K562 (cell line): ENCODE measurements around the gene SOX18. TPM values are rescaled to one million over a fixed set of nuclear protein-coding genes. Genes with fewer than 3 reads are reported as not detected.

Experiments used
- ATAC-seq: fragments of 200-7000 bp; cut with Tn5 transposase; 3 replicates; pipeline ENCODE4 v1.9.1; 2020; ENCODE audit warnings: moderate library complexity
- BruUV-seq: library from RNA; stranded (reverse); fragments of 400-500 nt; replicated peaks from 2 replicates; lab custom pipeline; 2021; lab: Mats Ljungman, UMichigan
- CTCF ChIA-PET: fragments of 300-600 bp; formaldehyde crosslinking; extraction: SDS; loops from one replicate; lab custom pipeline; 2021; ENCODE audit warnings: low intra/inter-chr PET ratio; lab: Yijun Ruan, JAX
- POLR2A ChIA-PET: fragments of 300-600, 350-650 bp; sonication (Branson Sonifier 250); formaldehyde crosslinking; extraction: SDS; loops from one replicate; lab custom pipeline; 2021; ENCODE audit warnings: antibody characterized with exemption, inconsistent platforms; lab: Yijun Ruan, JAX
- DNase-seq, 4 experiments: peaks; one replicate each; pipeline versions ENCODE4 v3.0.0 to v3.0.0-alpha.2; 2011 to 2018; ENCODE audit warnings: low spot score in 3 of 4, mixed read lengths in 3 of 4; ENCODE audit errors: extremely low read depth in 1 of 4
- FAIRE-seq: peaks from 2 replicates; lab custom pipeline; 2011; peaks lifted over from hg19 to GRCh38; lab: Jason Lieb, UNC
- H2AFZ ChIP-seq: 2 replicates; pipeline ENCODE4 v1.6.0; 2011; ENCODE audit warnings: low read depth, low read length, control low read depth, inconsistent platforms
- H3K27ac ChIP-seq: fragments of 200-600 bp; 3 replicates; pipeline ENCODE4 v1.8.0; 2011; ENCODE audit warnings: low read depth, mild to moderate bottlenecking, control low read depth, inconsistent platforms, low read length, moderate library complexity, mixed read lengths; ENCODE audit errors: extremely low read depth
- H3K27me3 ChIP-seq, 2 experiments: fragments of 300-600 bp in 1 of 2; 2 replicates in 1 of 2; 3 replicates in 1 of 2; pipeline versions ENCODE4 v1.6.0 to v1.8.0; 2011; ENCODE audit warnings: inconsistent platforms in 2 of 2, low read length in 2 of 2, mild to moderate bottlenecking in 1 of 2, mixed read lengths in 1 of 2, moderate library complexity in 1 of 2; ENCODE audit not compliant: control insufficient read depth in 2 of 2, insufficient read depth in 2 of 2
- H3K36me3 ChIP-seq: fragments of 300-600 bp; 3 replicates; pipeline ENCODE4 v1.8.0; 2011; ENCODE audit warnings: mild to moderate bottlenecking, low read length, inconsistent platforms; ENCODE audit not compliant: control insufficient read depth, insufficient read depth
- H3K4me1 ChIP-seq, 2 experiments: fragments of 200-600 bp in 1 of 2; replicated peaks in 1 of 2; 2 replicates in 1 of 2; 3 replicates in 1 of 2; pipeline versions ENCODE4 v1.5.1 to v1.8.0; 2011; ENCODE audit warnings: inconsistent platforms in 2 of 2, low read length in 2 of 2, mild to moderate bottlenecking in 1 of 2, mixed read lengths in 1 of 2, moderate library complexity in 1 of 2; ENCODE audit not compliant: control insufficient read depth in 2 of 2, insufficient read depth in 2 of 2
- H3K4me2 ChIP-seq: 2 replicates; pipeline ENCODE4 v1.6.1; 2011; ENCODE audit warnings: low read length, control low read depth, inconsistent platforms, mixed read lengths; ENCODE audit not compliant: insufficient read depth
- H3K4me3 ChIP-seq: fragments of 200-600 bp; sonication (generic), shearing (Covaris generic); 2 replicates; pipeline ENCODE4 v1.5.1; 2016; ENCODE audit warnings: control low read depth, inconsistent platforms
- H3K79me2 ChIP-seq: fragments of 200-600 bp; 3 replicates; pipeline ENCODE4 v1.8.0; 2011; ENCODE audit warnings: low read length, inconsistent platforms; ENCODE audit not compliant: control insufficient read depth, insufficient read depth
- H3K9ac ChIP-seq, 2 experiments: 2 replicates each; pipeline versions ENCODE4 v1.6.0 to v1.6.1; 2011; ENCODE audit warnings: low read depth in 2 of 2, low read length in 2 of 2, control low read depth in 1 of 2, inconsistent platforms in 1 of 2, mild to moderate bottlenecking in 1 of 2, mixed read lengths in 1 of 2; ENCODE audit not compliant: insufficient read depth in 1 of 2
- H3K9me1 ChIP-seq: one replicate; pipeline ENCODE4 v1.6.0; 2011; ENCODE audit warnings: inconsistent platforms, mild to moderate bottlenecking, low read length, moderate library complexity; ENCODE audit not compliant: control insufficient read depth, insufficient read depth
- H3K9me3 ChIP-seq: replicated peaks from 2 replicates; pipeline ENCODE4 v1.5.1; 2011; ENCODE audit warnings: low read depth, low read length, inconsistent platforms; ENCODE audit not compliant: control insufficient read depth, insufficient read depth
- H4K20me1 ChIP-seq: replicated peaks from 2 replicates; pipeline ENCODE4 v1.6.1; 2011; ENCODE audit warnings: low read length, inconsistent platforms, mixed read lengths; ENCODE audit not compliant: control insufficient read depth, insufficient read depth
- BHLHE40 ChIP-seq: IDR thresholded peaks from 2 replicates; pipeline ENCODE4 v1.6.1; 2011; ENCODE audit warnings: low read length, improper control_type of control experiment
- CEBPB ChIP-seq: fragments of 450-650 bp; IDR thresholded peaks from 2 replicates; pipeline ENCODE4 v1.6.1; 2016; ENCODE audit warnings: missing genetic modification characterization, missing compliant biosample characterization
- GATAD2A ChIP-seq: fragments of 450-650 bp; IDR thresholded peaks from 2 replicates; pipeline ENCODE4 v1.6.1; 2017
- L3MBTL2 ChIP-seq: fragments of 450-650 bp; IDR thresholded peaks from 2 replicates; pipeline ENCODE4 v1.6.1; 2016; ENCODE audit warnings: mild to moderate bottlenecking, moderate library complexity
- POLR2G ChIP-seq: fragments of 200-400 bp; formaldehyde crosslinking; IDR thresholded peaks from 2 replicates; pipeline ENCODE4 v1.6.1; 2017; ENCODE audit warnings: low read depth, mild to moderate bottlenecking, antibody characterized with exemption, low read length, moderate library complexity
- SIX5 ChIP-seq, 2 experiments: IDR thresholded peaks; 2 replicates each; pipeline ENCODE4 v1.6.1; 2011; ENCODE audit warnings: low read length in 2 of 2, borderline replicate concordance in 1 of 2, low read depth in 1 of 2, mild to moderate bottlenecking in 1 of 2, moderate library complexity in 1 of 2; ENCODE audit not compliant: insufficient read depth in 1 of 2
- TOE1 ChIP-seq, 2 experiments: fragments of 450-650 bp in 1 of 2; sonication (generic) in 1 of 2; formaldehyde crosslinking in 1 of 2; IDR thresholded peaks; 2 replicates each; pipeline versions ENCODE4 v1.7.1 to v1.8.0; 2016 to 2022; ENCODE audit warnings: borderline replicate concordance in 2 of 2, mild to moderate bottlenecking in 2 of 2, antibody characterized with exemption in 1 of 2, inconsistent platforms in 1 of 2, low read depth in 1 of 2, missing genetic modification reagents in 1 of 2, moderate library complexity in 1 of 2
- ZBTB7A ChIP-seq: IDR thresholded peaks from 2 replicates; pipeline ENCODE4 v1.6.1; 2011; ENCODE audit warnings: low read depth, mild to moderate bottlenecking, low read length, moderate library complexity, borderline replicate concordance; ENCODE audit not compliant: control insufficient read depth
- WGBS: fragments of 100-300 bp; shearing (Covaris generic); methylation state at CpG from one replicate; pipeline ENCODE4 v1.1.6; 2016; ENCODE audit warnings: low coverage, mixed read lengths; ENCODE audit not compliant: insufficient coverage; ENCODE audit errors: missing lambda C conversion rate; 5-methylcytosine and 5-hydroxymethylcytosine counted together
- in situ Hi-C: fragments of 300-500 bp; cut with MboI; formaldehyde crosslinking; loops from 4 replicates; pipeline ENCODE4 v1.15.0; 2018; ENCODE audit warnings: inconsistent platforms, mixed read lengths
- intact Hi-C: fragments of 100-400 bp; cut with micrococcal nuclease; formaldehyde crosslinking; loops from 2 replicates; pipeline ENCODE4 v1.14.2; 2022
- polyA plus RNA-seq, 8 experiments: library from polyadenylated mRNA; depleted of rRNA in 4 of 8; stranded (reverse) in 5 of 8; unstranded in 3 of 8; fragments of >200 nt; fragmentation: Nextera tagmentation in 2 of 8; fragmentation: Illumina TruSeq in 1 of 8; extraction: Ambion mirVana in 2 of 8; extraction: Trizol in 1 of 8; gene quantifications; 2 replicates each; pipeline versions ENCODE4 v1.2.1 to v1.2.3, GENCODE V29; 2011 to 2014; ENCODE audit warnings: inconsistent platforms in 1 of 8, missing spikeins in 1 of 8
- total RNA-seq, 7 experiments: library from RNA; depleted of rRNA in 6 of 7; stranded (reverse); fragments of >200 nt in 6 of 7; fragmentation: Illumina TruSeq in 2 of 7; extraction: Trizol in 2 of 7; gene quantifications; 2 replicates each; pipeline versions ENCODE4 v1.2.1 to v1.2.3, GENCODE V29; 2011 to 2021; ENCODE audit warnings: low replicate concordance in 1 of 7
- TF ChIP-seq, protein P1 (sequence below): sonication (generic); formaldehyde crosslinking; IDR thresholded peaks from 2 replicates; pipeline ENCODE4 v1.5.0; 2020; ENCODE audit warnings: missing genetic modification reagents
- TF ChIP-seq, protein P2 (sequence below): sonication (generic); formaldehyde crosslinking; IDR thresholded peaks from 2 replicates; pipeline ENCODE4 v1.9.0; 2022; ENCODE audit warnings: mild to moderate bottlenecking, missing genetic modification reagents
- TF ChIP-seq, protein P3 (sequence below), 3 experiments: IDR thresholded peaks in 2 of 3; conservative IDR thresholded peaks in 1 of 3; 2 replicates each; pipeline ENCODE4 v1.5.1; 2011 to 2012; ENCODE audit warnings: low read length in 3 of 3, mild to moderate bottlenecking in 3 of 3, control low read depth in 2 of 3, improper control_type of control experiment in 1 of 3, inconsistent platforms in 1 of 3, low read depth in 1 of 3, mixed read lengths in 1 of 3, moderate library complexity in 1 of 3; ENCODE audit not compliant: insufficient read depth in 2 of 3
- TF ChIP-seq, protein P4 (sequence below): sonication (generic); formaldehyde crosslinking; IDR thresholded peaks from 2 replicates; pipeline ENCODE4 v1.8.0; 2022; ENCODE audit warnings: missing genetic modification reagents, mild to moderate bottlenecking, moderate library complexity, borderline replicate concordance
- TF ChIP-seq, protein P5 (sequence below), 2 experiments: fragments of 450-650 bp in 1 of 2; sonication (generic) in 1 of 2; formaldehyde crosslinking in 1 of 2; IDR thresholded peaks in 1 of 2; conservative IDR thresholded peaks in 1 of 2; 2 replicates each; pipeline versions ENCODE4 v1.6.1 to v1.8.1; 2016 to 2023; ENCODE audit warnings: mild to moderate bottlenecking in 2 of 2, moderate library complexity in 2 of 2, inconsistent platforms in 1 of 2, missing genetic modification reagents in 1 of 2

SOX18 gene
- total and polyA plus RNA-seq, 9 of the 15 experiments (the other 6 are each of a cell fraction or from before 2014, with no cell fraction given): 0.15 to 19.8 (median 0.33) TPM

DNA sequence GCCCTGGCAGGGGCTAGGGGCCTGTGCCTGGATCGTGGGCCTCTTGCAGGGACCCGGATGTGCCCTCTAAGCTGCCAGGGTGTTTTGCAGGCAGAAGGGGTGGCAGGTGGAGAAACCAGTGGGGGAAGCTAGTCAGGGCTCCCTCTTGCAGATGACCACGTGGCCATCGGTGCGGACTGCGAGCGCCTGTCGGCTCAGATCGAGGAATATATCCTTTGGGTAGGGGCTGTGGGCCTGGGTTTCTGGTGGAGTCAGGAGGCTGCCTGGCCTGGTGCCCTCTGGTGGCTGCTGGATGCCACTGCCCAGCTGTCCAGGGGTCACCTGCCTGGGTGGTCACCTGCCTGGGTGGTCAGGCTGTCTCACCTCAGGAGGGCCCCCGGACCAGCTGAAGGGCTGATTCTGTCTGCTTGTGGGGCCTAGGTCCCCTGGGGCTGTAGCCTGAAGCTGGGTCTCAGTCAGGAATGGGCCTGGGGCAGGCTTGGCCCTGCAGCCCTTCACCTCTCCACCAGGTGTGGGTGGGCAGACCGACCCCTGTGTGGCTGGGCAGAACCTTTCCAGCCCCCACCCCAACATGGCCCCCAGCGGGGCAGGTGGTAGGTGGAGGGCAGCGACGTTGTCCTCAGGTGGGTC is 20.3 kb upstream of the SOX18 start:
- Histone ChIP-seq H3K79me2 (no peaks in the 10 kb centered on the region), H3K4me2 (no peak overlapping the region), H3K36me3 (peaks cover 8% of the 10 kb centered on the region; the same call in 1 of the 3 replicates), H3K27me3 (no peaks in the 10 kb centered on the region), H3K4me3 (no peak overlapping the region), H3K9me3 (no peaks in the 10 kb centered on the region), H3K9ac (peak overlapping the region in 1 of 2 experiments; percentile 14; a peak in 2 of 4 replicates), H3K27ac (no peak overlapping the region), H4K20me1 (no peaks in the 10 kb centered on the region), H3K4me1 (peaks cover 20 to 93% of the 10 kb centered on the region in 2 experiments), H2AFZ (no peak overlapping the region), H3K9me1 (peaks cover 3% of the 10 kb centered on the region)
- peak; percentile 69 for ATAC-seq
- ChIA-PET CTCF (no interaction called here), POLR2A (interaction anchor here (0.6 kb wide), 1 partner anchor 1000 kb away, joined by 3 read pairs; no protein-coding TSS in a partner anchor)
- 32% methylated on average over 14 of the region's 14 CpGs for WGBS
- peak; percentile 76 for FAIRE-seq
- BruUV-seq: no TSS peak
- intact Hi-C loops (no loop called here), in situ Hi-C loops (no loop called here)
- DNase-seq: peak in 3 of 4 experiments; percentile 57 to 70 (median 63)
- TF ChIP-seq, protein P1, sequence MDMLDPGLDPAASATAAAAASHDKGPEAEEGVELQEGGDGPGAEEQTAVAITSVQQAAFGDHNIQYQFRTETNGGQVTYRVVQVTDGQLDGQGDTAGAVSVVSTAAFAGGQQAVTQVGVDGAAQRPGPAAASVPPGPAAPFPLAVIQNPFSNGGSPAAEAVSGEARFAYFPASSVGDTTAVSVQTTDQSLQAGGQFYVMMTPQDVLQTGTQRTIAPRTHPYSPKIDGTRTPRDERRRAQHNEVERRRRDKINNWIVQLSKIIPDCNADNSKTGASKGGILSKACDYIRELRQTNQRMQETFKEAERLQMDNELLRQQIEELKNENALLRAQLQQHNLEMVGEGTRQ (CRISPR knock-in tag): peak; percentile 34; the same call in 1 of the 2 replicates
- no peak for TF ChIP-seq SIX5 (IDR thresholded peaks at IDR 0.05; ENCODE audit: borderline replicate concordance in 1 of 2, insufficient read depth in 1 of 2, low read depth in 1 of 2, low read length in 2 of 2)
- TF ChIP-seq TOE1 (IDR thresholded peaks at IDR 0.05; ENCODE audit: borderline replicate concordance): no peak
- no peak for TF ChIP-seq TOE1 (CRISPR knock-in tag; IDR thresholded peaks at IDR 0.05; ENCODE audit: borderline replicate concordance, low read depth)
- no peak for TF ChIP-seq CEBPB (tag)
- TF ChIP-seq, protein P2, sequence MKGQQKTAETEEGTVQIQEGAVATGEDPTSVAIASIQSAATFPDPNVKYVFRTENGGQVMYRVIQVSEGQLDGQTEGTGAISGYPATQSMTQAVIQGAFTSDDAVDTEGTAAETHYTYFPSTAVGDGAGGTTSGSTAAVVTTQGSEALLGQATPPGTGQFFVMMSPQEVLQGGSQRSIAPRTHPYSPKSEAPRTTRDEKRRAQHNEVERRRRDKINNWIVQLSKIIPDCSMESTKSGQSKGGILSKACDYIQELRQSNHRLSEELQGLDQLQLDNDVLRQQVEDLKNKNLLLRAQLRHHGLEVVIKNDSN (CRISPR knock-in tag): peak; percentile 80
- TF ChIP-seq L3MBTL2: peak; percentile 28; the same call in 1 of the 2 replicates
- TF ChIP-seq, protein P3, sequence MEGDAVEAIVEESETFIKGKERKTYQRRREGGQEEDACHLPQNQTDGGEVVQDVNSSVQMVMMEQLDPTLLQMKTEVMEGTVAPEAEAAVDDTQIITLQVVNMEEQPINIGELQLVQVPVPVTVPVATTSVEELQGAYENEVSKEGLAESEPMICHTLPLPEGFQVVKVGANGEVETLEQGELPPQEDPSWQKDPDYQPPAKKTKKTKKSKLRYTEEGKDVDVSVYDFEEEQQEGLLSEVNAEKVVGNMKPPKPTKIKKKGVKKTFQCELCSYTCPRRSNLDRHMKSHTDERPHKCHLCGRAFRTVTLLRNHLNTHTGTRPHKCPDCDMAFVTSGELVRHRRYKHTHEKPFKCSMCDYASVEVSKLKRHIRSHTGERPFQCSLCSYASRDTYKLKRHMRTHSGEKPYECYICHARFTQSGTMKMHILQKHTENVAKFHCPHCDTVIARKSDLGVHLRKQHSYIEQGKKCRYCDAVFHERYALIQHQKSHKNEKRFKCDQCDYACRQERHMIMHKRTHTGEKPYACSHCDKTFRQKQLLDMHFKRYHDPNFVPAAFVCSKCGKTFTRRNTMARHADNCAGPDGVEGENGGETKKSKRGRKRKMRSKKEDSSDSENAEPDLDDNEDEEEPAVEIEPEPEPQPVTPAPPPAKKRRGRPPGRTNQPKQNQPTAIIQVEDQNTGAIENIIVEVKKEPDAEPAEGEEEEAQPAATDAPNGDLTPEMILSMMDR (IDR thresholded peaks at IDR 0.05 in 2 of 3, conservative IDR thresholded peaks at IDR 0.05 in 1 of 3; ENCODE audit: insufficient read depth in 2 of 3, low read depth in 1 of 3, low read length in 3 of 3): peak; percentile 69 to 81 (median 72); a peak in 5 of 6 replicates
- TF ChIP-seq, protein P4, sequence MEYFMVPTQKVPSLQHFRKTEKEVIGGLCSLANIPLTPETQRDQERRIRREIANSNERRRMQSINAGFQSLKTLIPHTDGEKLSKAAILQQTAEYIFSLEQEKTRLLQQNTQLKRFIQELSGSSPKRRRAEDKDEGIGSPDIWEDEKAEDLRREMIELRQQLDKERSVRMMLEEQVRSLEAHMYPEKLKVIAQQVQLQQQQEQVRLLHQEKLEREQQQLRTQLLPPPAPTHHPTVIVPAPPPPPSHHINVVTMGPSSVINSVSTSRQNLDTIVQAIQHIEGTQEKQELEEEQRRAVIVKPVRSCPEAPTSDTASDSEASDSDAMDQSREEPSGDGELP (CRISPR knock-in tag): peak; percentile 68; the same call in 1 of the 2 replicates
- TF ChIP-seq, protein P5, sequence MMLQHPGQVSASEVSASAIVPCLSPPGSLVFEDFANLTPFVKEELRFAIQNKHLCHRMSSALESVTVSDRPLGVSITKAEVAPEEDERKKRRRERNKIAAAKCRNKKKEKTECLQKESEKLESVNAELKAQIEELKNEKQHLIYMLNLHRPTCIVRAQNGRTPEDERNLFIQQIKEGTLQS (IDR thresholded peaks at IDR 0.05): no peak
- TF ChIP-seq, protein P5 (CRISPR knock-in tag; conservative IDR thresholded peaks at IDR 0.05): no peak
- TF ChIP-seq BHLHE40: peak; percentile 40; the same call in 1 of the 2 replicates
- TF ChIP-seq GATAD2A: no peak
- peak; percentile 32; the same call in 1 of the 2 replicates for TF ChIP-seq POLR2G
- TF ChIP-seq ZBTB7A: peak; percentile 54; the same call in 1 of the 2 replicates
